GM18873 (cell line): ENCODE results near the gene SNX20.

ENCODE experiments used
- ATAC-seq: cut with Tn5 transposase; IDR thresholded peaks from one replicate; pipeline ENCODE4 v1.9.1; 2021; ENCODE audit warnings: mild to moderate bottlenecking, moderate library complexity, moderate number of reproducible peaks; ENCODE audit not compliant: unreplicated experiment, low FRiP score

The SNX20 gene

DNA sequence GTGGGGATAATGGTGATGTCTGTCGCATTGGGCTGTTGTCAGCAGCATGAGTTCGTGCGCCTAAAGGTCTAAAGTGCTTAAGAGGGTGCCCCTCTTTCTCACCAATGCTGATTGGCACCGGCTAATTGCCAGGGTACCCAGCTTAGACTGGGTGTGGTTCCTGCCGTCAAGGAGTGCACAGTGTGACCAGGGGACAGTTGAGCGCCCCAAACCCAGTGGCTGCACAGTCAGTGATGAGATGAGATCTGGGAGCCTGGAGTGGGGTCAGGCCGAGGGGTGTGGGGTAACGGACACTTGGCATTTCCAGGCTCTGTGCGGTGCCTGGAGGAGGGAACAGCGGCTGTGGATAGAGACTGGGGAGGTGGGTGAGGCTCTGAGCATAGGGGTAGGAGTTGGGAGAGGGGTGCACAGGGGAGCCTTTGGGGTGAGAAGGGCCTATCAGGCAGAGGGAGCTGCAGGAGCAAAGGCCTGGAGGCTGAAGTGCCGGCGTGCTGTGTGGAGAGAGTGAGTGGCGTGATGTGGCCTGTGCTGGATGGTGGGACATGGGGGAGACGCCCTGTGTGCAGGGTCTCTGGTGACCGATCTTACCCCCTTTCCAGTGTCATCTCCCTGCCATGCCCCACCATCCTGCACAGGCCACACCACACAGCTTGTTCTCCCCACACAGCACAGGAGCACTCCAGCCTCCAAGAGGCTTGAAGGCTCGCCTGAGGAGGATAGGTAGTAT is 58.3 kb downstream of the SNX20 start:
- no peak for ATAC-seq

DNA sequence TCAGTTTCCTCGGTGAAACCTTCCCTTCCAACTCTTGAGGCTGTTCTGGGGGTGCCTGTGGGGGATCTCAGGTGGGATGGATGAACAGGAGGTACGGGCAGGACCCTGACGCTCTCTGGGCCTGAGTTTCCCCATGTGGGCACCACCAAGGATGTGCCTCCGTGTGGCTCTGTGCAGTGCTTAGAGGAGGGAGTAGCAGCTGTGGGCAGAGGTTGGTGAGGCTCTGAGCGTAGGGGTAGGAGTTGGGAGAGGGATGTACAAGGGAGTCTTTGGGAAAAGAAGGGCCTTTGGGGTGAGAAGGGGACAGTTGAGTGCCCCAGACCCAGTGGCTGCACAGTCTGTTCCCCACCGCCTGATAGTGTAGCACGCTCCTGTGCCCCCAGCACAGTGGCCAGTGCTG is 59.1 kb downstream of the SNX20 start:
- ATAC-seq, result no peak
